ENCODE measurements around the gene PIEZO1.

PIEZO1 gene

DNA sequence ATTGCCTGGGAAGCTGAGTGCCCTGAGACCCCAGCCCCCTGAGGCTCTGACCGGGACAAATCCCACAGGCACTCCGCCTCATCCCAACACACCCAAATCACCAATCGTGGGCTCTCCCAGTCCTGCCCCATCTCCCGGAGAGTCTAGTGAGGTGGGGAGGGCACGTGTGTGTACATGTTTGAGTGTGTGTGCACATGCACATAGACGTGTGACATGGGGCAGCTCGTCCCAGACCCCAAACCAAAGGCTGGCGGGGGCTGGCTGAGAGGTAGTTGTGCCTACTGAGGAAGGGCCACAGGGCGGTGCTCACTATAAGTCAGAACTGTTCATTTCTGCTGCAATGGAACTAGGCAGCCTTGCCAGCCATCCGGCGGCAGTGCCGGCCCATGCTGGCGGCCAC, 107.3 kb downstream of the PIEZO1 start:
- no peaks in the 10 kb centered on the region for H3K9me2 ChIP-seq (replicated peaks; ENCODE audit: control insufficient read depth, low read length)
- H3K27me3 ChIP-seq (ENCODE audit: control insufficient read depth, low read length): no peaks in the 10 kb centered on the region
- no peaks in the 10 kb centered on the region for H3K9me3 ChIP-seq (ENCODE audit: control insufficient read depth, insufficient read depth, low read length)
- H3K27ac ChIP-seq (ENCODE audit: low read depth, low read length): no peak overlapping the region
- H4K20me1 ChIP-seq (ENCODE audit: control insufficient read depth, insufficient read depth, low read depth, low read length): no peaks in the 10 kb centered on the region
- peaks cover 14% of the 10 kb centered on the region for H3F3A ChIP-seq (ENCODE audit: control insufficient read depth, insufficient read depth)
- H3K4me2 ChIP-seq (ENCODE audit: low read length): no peak overlapping the region
- H3K4me3 ChIP-seq (ENCODE audit: low read length): no peak overlapping the region
- H3K79me2 ChIP-seq (ENCODE audit: control insufficient read depth, low read length): no peaks in the 10 kb centered on the region
- no peak for TF ChIP-seq EZH2phosphoT487 (IDR thresholded peaks at IDR 0.05; ENCODE audit: borderline replicate concordance, low read length)
- TF ChIP-seq, protein P1, sequence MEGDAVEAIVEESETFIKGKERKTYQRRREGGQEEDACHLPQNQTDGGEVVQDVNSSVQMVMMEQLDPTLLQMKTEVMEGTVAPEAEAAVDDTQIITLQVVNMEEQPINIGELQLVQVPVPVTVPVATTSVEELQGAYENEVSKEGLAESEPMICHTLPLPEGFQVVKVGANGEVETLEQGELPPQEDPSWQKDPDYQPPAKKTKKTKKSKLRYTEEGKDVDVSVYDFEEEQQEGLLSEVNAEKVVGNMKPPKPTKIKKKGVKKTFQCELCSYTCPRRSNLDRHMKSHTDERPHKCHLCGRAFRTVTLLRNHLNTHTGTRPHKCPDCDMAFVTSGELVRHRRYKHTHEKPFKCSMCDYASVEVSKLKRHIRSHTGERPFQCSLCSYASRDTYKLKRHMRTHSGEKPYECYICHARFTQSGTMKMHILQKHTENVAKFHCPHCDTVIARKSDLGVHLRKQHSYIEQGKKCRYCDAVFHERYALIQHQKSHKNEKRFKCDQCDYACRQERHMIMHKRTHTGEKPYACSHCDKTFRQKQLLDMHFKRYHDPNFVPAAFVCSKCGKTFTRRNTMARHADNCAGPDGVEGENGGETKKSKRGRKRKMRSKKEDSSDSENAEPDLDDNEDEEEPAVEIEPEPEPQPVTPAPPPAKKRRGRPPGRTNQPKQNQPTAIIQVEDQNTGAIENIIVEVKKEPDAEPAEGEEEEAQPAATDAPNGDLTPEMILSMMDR (IDR thresholded peaks at IDR 0.05; ENCODE audit: low read depth, low read length, poor library complexity, severe bottlenecking): no peak
- H3K4me1 ChIP-seq (ENCODE audit: control insufficient read depth, low read length): peaks cover 24% of the 10 kb centered on the region
- H3K36me3 ChIP-seq (ENCODE audit: control insufficient read depth, low read length): peaks cover 14% of the 10 kb centered on the region

DNA sequence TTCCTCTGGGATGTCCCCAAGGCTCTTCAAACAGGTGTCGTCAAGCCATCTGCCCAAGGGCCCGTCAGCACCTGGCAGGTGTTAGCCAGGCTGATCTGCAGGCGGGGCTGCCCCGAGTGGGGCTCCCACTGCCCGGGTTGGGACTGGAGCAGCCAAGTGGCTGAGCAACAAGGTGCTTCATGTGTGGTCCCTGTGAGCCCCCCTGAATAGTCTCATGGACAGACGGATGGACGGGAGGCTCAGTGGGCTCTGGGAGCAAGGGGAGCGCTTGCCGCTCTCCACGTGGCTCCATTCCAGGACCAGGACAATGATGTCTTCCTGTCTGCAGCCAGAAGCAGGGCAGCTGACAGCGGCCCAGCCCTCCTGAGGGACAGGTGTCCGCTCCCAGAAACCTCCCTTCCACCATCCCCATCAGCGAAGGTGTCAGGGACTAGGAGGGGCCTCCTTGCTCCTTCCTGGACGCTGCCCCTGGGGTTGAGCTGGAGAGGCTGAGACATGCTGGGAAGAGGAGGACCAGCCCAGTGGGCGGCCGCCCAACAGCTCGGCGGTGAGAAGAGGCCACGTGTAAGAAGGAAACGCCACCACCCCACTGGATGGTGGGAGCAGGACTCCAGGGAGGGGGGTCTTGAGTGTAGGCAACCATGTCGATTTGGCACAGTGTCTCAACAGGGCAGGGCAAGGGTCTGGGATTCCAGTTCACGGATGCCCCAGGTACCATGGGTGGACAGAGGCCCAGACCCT, 108.3 kb downstream of the PIEZO1 start:
- no peak overlapping the region for H3K4me2 ChIP-seq (ENCODE audit: low read length)
- H3K9me2 ChIP-seq (replicated peaks; ENCODE audit: control insufficient read depth, low read length): no peaks in the 10 kb centered on the region
- no peak overlapping the region for H3K27ac ChIP-seq (ENCODE audit: low read depth, low read length)
- H3K9me3 ChIP-seq (ENCODE audit: control insufficient read depth, insufficient read depth, low read length): no peaks in the 10 kb centered on the region
- H3K79me2 ChIP-seq (ENCODE audit: control insufficient read depth, low read length): no peaks in the 10 kb centered on the region
- H4K20me1 ChIP-seq (ENCODE audit: control insufficient read depth, insufficient read depth, low read depth, low read length): no peaks in the 10 kb centered on the region
- no peak overlapping the region for H3K4me3 ChIP-seq (ENCODE audit: low read length)
- peaks cover 14% of the 10 kb centered on the region for H3K36me3 ChIP-seq (ENCODE audit: control insufficient read depth, low read length)
- H3K27me3 ChIP-seq (ENCODE audit: control insufficient read depth, low read length): no peaks in the 10 kb centered on the region
- peaks cover 15% of the 10 kb centered on the region for H3K4me1 ChIP-seq (ENCODE audit: control insufficient read depth, low read length)
- no peak for TF ChIP-seq EZH2phosphoT487 (IDR thresholded peaks at IDR 0.05; ENCODE audit: borderline replicate concordance, low read length)
- TF ChIP-seq, protein P1 (IDR thresholded peaks at IDR 0.05; ENCODE audit: low read depth, low read length, poor library complexity, severe bottlenecking): no peak
- peaks cover 9% of the 10 kb centered on the region for H3F3A ChIP-seq (ENCODE audit: control insufficient read depth, insufficient read depth)

DNA sequence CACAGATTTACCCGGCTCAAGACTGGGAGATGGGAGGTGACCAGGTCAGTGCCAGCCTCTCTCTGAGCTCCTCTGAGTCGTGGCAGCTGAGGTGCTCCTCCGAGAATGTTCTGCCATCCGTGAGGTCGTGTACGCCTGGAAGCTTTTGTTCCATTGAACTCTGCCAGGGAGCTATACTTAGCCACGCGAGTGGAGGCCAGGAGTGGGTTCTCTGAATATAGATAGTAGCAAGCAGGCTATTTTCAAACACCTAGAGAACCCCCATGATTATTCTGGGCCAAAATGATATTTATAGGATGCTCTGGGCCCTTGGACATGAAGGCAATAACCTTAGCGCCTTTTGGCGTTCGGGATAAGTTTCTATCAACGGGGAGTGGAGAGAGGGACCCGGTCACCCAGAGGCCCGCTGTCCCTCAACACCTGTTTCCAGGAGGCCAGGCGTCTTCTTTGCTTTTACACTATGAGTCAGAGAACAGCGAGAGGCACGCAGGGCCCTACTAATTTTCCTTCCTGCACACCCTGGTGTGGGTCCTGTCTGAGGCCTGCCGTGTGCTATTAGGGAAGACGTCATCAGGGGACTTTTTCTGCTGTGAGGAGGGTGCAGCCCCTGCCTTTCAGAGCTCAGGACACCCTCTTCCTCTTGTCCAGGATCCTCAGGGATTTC, 111.2 kb downstream of the PIEZO1 start:
- H3K4me2 ChIP-seq (ENCODE audit: low read length): no peak overlapping the region
- no peaks in the 10 kb centered on the region for H3K9me3 ChIP-seq (ENCODE audit: control insufficient read depth, insufficient read depth, low read length)
- peaks cover 12% of the 10 kb centered on the region; the same call in 1 of the 2 replicates for H3K36me3 ChIP-seq (ENCODE audit: control insufficient read depth, low read length)
- no peaks in the 10 kb centered on the region for H3K4me1 ChIP-seq (ENCODE audit: control insufficient read depth, low read length)
- TF ChIP-seq EZH2phosphoT487 (IDR thresholded peaks at IDR 0.05; ENCODE audit: borderline replicate concordance, low read length): no peak
- TF ChIP-seq, protein P1 (IDR thresholded peaks at IDR 0.05; ENCODE audit: low read depth, low read length, poor library complexity, severe bottlenecking): no peak
- H3K27ac ChIP-seq (ENCODE audit: low read depth, low read length): no peak overlapping the region
- H3K79me2 ChIP-seq (ENCODE audit: control insufficient read depth, low read length): no peaks in the 10 kb centered on the region
- H3K9me2 ChIP-seq (replicated peaks; ENCODE audit: control insufficient read depth, low read length): no peaks in the 10 kb centered on the region
- H3K4me3 ChIP-seq (ENCODE audit: low read length): no peak overlapping the region
- no peaks in the 10 kb centered on the region for H4K20me1 ChIP-seq (ENCODE audit: control insufficient read depth, insufficient read depth, low read depth, low read length)
- H3K27me3 ChIP-seq (ENCODE audit: control insufficient read depth, low read length): no peaks in the 10 kb centered on the region
- H3F3A ChIP-seq (ENCODE audit: control insufficient read depth, insufficient read depth): no peaks in the 10 kb centered on the region

All from DOHH2 (cell line).